ENCODE results near the gene CDKAL1. TPM values are rescaled to one million over a fixed set of nuclear protein-coding genes. Genes with fewer than 3 reads are reported as not detected.

CDKAL1 gene
- total and polyA plus RNA-seq, 2 donors (not counting 3 experiments of a cell fraction or from before 2014, with no cell fraction given): 6.1 to 20.5 TPM

DNA sequence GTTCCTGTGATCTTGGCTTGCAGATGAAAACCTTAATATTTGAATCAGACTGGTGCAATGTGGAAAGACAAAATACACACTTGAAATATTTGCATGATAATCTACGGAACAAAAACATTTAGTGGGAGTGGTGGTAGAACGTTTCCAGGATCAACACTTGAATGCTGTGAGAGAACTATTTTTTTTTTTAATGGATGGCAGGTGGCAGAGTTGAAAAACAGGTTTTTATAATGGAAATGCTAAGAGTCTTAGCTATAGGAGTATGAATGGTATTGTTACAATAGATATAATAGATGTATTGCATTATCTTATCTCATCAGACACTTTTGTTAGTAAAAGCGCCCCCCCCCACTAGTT, 49.2 kb downstream of the CDKAL1 start:
- H3K79me2 ChIP-seq (ENCODE audit: control insufficient read depth, insufficient read depth, low read length): no peaks in the 10 kb centered on the region
- ChIA-PET POLR2A (no interaction called here), CTCF (interaction anchor here (0.7 kb wide), 1 partner anchor 120 kb away, joined by 3 read pairs; no protein-coding TSS in a partner anchor)
- H3K9ac ChIP-seq (replicated peaks; ENCODE audit: extremely low read depth, insufficient read depth, low read length): no peak overlapping the region
- no peak overlapping the region for H3K27ac ChIP-seq (ENCODE audit: insufficient read depth, low read depth, low read length)
- H3K4me2 ChIP-seq (ENCODE audit: insufficient read depth, low read length): no peak overlapping the region
- H4K20me1 ChIP-seq (replicated peaks; ENCODE audit: control insufficient read depth, extremely low read depth, insufficient read depth, low read length): no peaks in the 10 kb centered on the region
- dilution Hi-C loops (cut with MboI; ENCODE audit: extremely low pct_ligation_motif_present, low sequenced_read_pairs) (no loop called here), intact Hi-C loops (cut with micrococcal nuclease) (no loop called here)
- no peak overlapping the region for H2AFZ ChIP-seq (ENCODE audit: low read depth, low read length)
- H3K27me3 ChIP-seq (ENCODE audit: control insufficient read depth in 2 of 2, insufficient read depth in 2 of 2, low read length in 2 of 2): no peaks in the 10 kb centered on the region
- no peaks in the 10 kb centered on the region for H3K9me3 ChIP-seq (replicated peaks; ENCODE audit: control insufficient read depth, insufficient read depth, low read length)
- no peak overlapping the region for H3K4me3 ChIP-seq (replicated peaks in 1 of 3; ENCODE audit: insufficient read depth in 1 of 3, low read depth in 1 of 3, low read length in 3 of 3)
- FAIRE-seq: no peak
- no TSS peak for BruUV-seq (replicated peaks)
- no peaks in the 10 kb centered on the region for H3K9me1 ChIP-seq (replicated peaks; ENCODE audit: control insufficient read depth, extremely low read depth, insufficient read depth, low read length)
- DNase-seq (ENCODE audit: low read depth, low spot score): no peak
- H3K4me1 ChIP-seq (ENCODE audit: control insufficient read depth, extremely low read depth, insufficient read depth, low read length): peaks cover 5% of the 10 kb centered on the region
- TF ChIP-seq GATA2 (IDR thresholded peaks at IDR 0.05; ENCODE audit: insufficient read depth, insufficient read length, low read depth, low read length): no peak
- TF ChIP-seq POLR2AphosphoS5 (IDR thresholded peaks at IDR 0.05; ENCODE audit: insufficient read depth, low read depth, low read length): no peak
- TF ChIP-seq CTCF (IDR thresholded peaks at IDR 0.05; ENCODE audit: extremely low read depth in 1 of 2, insufficient read depth in 1 of 2, low read depth in 1 of 2, low read length in 2 of 2): no peak
- no peak for TF ChIP-seq EZH2 (IDR thresholded peaks at IDR 0.05; ENCODE audit: borderline replicate concordance, low read depth, low read length, severe bottlenecking)
- TF ChIP-seq, protein P1, sequence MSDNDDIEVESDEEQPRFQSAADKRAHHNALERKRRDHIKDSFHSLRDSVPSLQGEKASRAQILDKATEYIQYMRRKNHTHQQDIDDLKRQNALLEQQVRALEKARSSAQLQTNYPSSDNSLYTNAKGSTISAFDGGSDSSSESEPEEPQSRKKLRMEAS (IDR thresholded peaks at IDR 0.05; ENCODE audit: insufficient read depth, insufficient read length): no peak
- TF ChIP-seq MYC (IDR thresholded peaks at IDR 0.05; ENCODE audit: low read depth, low read length): no peak
- no peak for TF ChIP-seq POLR2A (IDR thresholded peaks at IDR 0.05; ENCODE audit: low read depth, low read length)
- TF ChIP-seq FOS (IDR thresholded peaks at IDR 0.05; ENCODE audit: borderline replicate concordance, insufficient read depth, low read length): no peak
- H3K36me3 ChIP-seq (ENCODE audit: control insufficient read depth in 2 of 2, extremely low read depth in 1 of 2, insufficient read depth in 2 of 2, low read length in 2 of 2): no peaks in the 10 kb centered on the region
